Measurements from ENCODE around the gene ATL2. TPM values are rescaled to one million over a fixed set of nuclear protein-coding genes. Genes with fewer than 3 reads are reported as not detected.
"Not testable (repeated sequence)": the region's sequence is repeated elsewhere in the genome, so short reads cannot be mapped to it uniquely, and the experiment has no call there.

Gene ATL2
- total RNA-seq, 4 donors from 2014 or later: 60.1 to 130 (median 108) TPM

DNA sequence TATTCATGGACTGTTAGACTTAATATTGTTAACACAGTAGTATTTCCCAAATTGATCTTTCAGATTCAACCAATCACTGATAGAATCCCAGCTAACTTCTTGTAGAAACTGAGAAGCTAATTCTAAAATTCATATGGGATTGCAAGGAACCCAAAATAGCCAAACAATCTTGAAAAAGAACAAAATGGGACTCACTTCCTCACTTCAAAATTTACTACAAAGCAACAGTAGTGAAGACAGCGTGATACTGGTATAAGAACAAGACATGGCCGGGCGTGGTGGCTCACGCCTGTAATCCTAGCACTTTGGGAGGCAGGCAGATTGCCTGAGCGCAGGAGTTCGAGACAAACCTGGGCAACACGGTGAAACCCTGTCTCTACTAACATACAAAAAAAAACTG lies 46.3 kb downstream of the ATL2 start:
- peaks cover 5 to 10% of the 10 kb centered on the region in 2 donors for H3K4me1 ChIP-seq
- no peak overlapping the region for H3K27ac ChIP-seq
- DNase-seq (no peak), ATAC-seq (no peak)
- in situ Hi-C loops (cut with MboI; ENCODE audit: low sequenced_read_pairs in 4 of 4) (no loop called here), intact Hi-C loops (cut with DNase I; ENCODE audit: low total_unique reads) (no loop called here)
- H3K4me3 ChIP-seq: no peak overlapping the region
- H3K27me3 ChIP-seq: no peaks in the 10 kb centered on the region
- H3K9me3 ChIP-seq: no peaks in the 10 kb centered on the region
- peaks cover 0 to 4% of the 10 kb centered on the region in 2 donors for H3K36me3 ChIP-seq
- TF ChIP-seq, protein P1, sequence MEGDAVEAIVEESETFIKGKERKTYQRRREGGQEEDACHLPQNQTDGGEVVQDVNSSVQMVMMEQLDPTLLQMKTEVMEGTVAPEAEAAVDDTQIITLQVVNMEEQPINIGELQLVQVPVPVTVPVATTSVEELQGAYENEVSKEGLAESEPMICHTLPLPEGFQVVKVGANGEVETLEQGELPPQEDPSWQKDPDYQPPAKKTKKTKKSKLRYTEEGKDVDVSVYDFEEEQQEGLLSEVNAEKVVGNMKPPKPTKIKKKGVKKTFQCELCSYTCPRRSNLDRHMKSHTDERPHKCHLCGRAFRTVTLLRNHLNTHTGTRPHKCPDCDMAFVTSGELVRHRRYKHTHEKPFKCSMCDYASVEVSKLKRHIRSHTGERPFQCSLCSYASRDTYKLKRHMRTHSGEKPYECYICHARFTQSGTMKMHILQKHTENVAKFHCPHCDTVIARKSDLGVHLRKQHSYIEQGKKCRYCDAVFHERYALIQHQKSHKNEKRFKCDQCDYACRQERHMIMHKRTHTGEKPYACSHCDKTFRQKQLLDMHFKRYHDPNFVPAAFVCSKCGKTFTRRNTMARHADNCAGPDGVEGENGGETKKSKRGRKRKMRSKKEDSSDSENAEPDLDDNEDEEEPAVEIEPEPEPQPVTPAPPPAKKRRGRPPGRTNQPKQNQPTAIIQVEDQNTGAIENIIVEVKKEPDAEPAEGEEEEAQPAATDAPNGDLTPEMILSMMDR (IDR thresholded peaks at IDR 0.05 in 4 of 5, conservative IDR thresholded peaks at IDR 0.05 in 1 of 5): no peak
- TF ChIP-seq POLR2A (IDR thresholded peaks at IDR 0.05): no peak

DNA sequence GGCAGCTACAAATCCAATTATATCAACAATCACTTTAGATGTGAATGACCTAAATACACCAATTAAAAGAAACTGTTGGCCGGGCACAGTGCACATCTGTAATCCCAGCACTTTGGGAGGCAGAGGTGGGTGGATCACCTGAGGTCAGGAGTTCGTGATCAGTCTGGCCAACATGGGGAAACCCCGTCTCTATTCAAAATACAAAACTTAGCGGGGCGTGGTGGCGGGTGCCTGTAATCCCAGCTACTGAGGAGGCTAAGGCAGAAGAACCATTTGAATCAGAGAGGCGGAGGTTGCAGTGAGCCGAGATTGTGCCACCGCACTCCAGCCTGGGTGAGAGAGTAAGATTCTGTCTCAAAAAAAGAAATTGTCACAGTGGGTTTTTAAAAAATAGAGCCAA lies 49.5 kb downstream of the ATL2 start:
- ATAC-seq (no peak), DNase-seq (no peak)
- in situ Hi-C loops (cut with MboI; ENCODE audit: low sequenced_read_pairs in 4 of 4) (no loop called here), intact Hi-C loops (cut with DNase I; ENCODE audit: low total_unique reads) (no loop called here)
- H3K4me1 ChIP-seq: peaks cover 15 to 23% of the 10 kb centered on the region in 2 donors
- H3K36me3 ChIP-seq: no peaks in the 10 kb centered on the region
- H3K4me3 ChIP-seq: no peak overlapping the region
- no peak overlapping the region for H3K27ac ChIP-seq
- H3K9me3 ChIP-seq: no peaks in the 10 kb centered on the region
- H3K27me3 ChIP-seq: no peaks in the 10 kb centered on the region
- TF ChIP-seq, protein P1 (IDR thresholded peaks at IDR 0.05 in 4 of 5, conservative IDR thresholded peaks at IDR 0.05 in 1 of 5): no peak
- no peak for TF ChIP-seq POLR2A (IDR thresholded peaks at IDR 0.05)

DNA sequence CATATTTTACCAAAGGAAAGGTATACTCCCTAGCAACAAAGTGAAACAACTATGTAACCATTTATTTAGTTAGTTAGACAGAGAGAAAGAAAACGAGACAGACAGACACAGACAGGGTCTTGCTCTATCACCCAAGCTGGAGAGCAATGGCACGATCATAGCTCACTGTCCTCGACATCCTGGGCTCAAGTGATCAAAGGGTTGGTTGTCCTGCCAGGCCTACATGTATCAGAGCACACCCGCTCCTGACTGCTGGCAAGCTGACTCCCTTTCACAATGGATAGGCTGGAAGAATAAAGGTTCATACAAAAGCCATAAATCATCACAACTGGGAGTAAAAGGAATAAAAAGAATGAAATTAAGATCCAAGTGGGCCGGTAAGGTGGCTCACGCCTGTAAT lies 53.5 kb downstream of the ATL2 start:
- ATAC-seq (no peak), DNase-seq (no peak)
- Histone ChIP-seq H3K9me3 (no peaks in the 10 kb centered on the region), H3K4me3 (no peak overlapping the region), H3K4me1 (peaks cover 15 to 26% of the 10 kb centered on the region in 2 donors), H3K36me3 (no peaks in the 10 kb centered on the region), H3K27me3 (no peaks in the 10 kb centered on the region), H3K27ac (no peak overlapping the region)
- intact Hi-C loops (cut with DNase I; ENCODE audit: low total_unique reads): no loop called here
- TF ChIP-seq POLR2A (IDR thresholded peaks at IDR 0.05): no peak
- TF ChIP-seq, protein P1 (IDR thresholded peaks at IDR 0.05 in 4 of 5, conservative IDR thresholded peaks at IDR 0.05 in 1 of 5): no peak
- in situ Hi-C loops (cut with MboI; ENCODE audit: low sequenced_read_pairs in 4 of 4): loop anchor here (25.0 kb wide), 2 partner anchors 214 to 414 kb away; no protein-coding TSS in a partner anchor

DNA sequence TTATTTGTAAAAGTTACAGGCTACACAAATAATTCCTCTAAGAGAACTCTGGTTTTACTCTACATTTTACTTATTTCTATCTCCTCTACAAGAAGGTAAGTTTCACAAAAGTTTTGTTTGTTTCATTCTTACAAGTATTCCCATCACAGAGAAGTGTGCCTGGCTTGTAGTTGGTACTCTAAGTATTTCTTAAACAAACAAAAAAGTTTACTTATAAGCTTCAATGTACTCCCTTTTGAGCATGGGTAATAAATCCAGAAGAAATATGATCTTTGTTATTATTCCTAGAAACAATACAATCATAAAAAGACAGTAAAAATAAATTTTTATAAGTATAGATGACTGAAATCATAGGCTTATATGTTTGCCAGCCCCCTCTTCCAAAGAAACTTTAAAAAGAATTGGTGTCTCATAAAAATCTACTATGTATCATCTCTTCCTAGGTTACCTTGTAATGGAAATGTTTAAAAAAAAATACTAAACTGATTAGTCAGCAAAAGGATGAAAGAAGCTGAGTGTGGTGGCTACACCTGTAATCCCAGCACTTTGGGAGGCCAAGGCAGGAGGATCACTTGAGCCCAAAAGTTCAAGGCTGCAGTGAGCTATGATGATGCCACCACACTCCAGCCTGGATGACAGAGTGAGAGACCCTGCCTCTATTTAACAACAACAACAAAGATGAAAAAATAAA lies 54.7 kb downstream of the ATL2 start:
- Histone ChIP-seq H3K36me3 (no peaks in the 10 kb centered on the region), H3K9me3 (no peaks in the 10 kb centered on the region), H3K27ac (no peak overlapping the region), H3K4me1 (peaks cover 15 to 24% of the 10 kb centered on the region in 2 donors), H3K27me3 (no peaks in the 10 kb centered on the region), H3K4me3 (no peak overlapping the region)
- ATAC-seq (no peak), DNase-seq (no peak)
- in situ Hi-C loops (cut with MboI; ENCODE audit: low sequenced_read_pairs in 4 of 4) (loop anchor here (25.0 kb wide), 2 partner anchors 215 to 415 kb away; no protein-coding TSS in a partner anchor), intact Hi-C loops (cut with DNase I; ENCODE audit: low total_unique reads) (no loop called here)
- no peak for TF ChIP-seq POLR2A (IDR thresholded peaks at IDR 0.05)

DNA sequence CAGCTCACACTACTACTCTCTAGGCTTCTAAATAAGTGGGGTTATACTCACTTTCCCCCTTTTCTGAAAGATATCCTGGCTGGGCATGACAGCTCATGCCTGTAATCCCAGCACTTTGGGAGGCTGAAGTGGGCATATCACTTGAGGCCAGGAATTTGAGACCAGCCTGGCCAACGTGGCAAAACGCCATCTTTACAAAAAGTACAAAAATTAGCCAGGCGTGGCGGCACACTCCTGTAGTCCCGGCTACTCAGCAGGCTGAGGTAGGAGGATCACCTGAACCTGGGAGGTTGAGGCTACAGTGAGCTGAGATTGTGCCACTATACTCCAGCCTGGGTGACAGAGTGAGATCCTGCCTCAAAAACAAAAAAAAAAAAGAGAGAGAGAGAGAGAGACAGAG lies 57.8 kb downstream of the ATL2 start:
- H3K36me3 ChIP-seq: peaks cover 0 to 21% of the 10 kb centered on the region in 2 donors
- intact Hi-C loops (cut with DNase I; ENCODE audit: low total_unique reads) (loop anchor here (5.0 to 10.0 kb wide), 3 partner anchors 128 to 406 kb away; no protein-coding TSS in a partner anchor), in situ Hi-C loops (cut with MboI; ENCODE audit: low sequenced_read_pairs in 4 of 4) (loop anchor here (5.0 to 25.0 kb wide), 4 partner anchors 148 to 418 kb away; no protein-coding TSS in a partner anchor)
- H3K9me3 ChIP-seq, H3K27me3 ChIP-seq, H3K4me1 ChIP-seq, H3K4me3 ChIP-seq, H3K27ac ChIP-seq, DNase-seq, ATAC-seq: not testable (repeated sequence)

All from gastrocnemius medialis (tissue), 4 donors.